Measurements from ENCODE around the gene MYO1G. TPM values are rescaled to one million over a fixed set of nuclear protein-coding genes. Genes with fewer than 3 reads are reported as not detected.

Gene MYO1G
- total and polyA plus RNA-seq, 10 of the 15 experiments (the other 5 are each of a cell fraction or from before 2014, with no cell fraction given): 1.8 to 232 (median 134) TPM

DNA sequence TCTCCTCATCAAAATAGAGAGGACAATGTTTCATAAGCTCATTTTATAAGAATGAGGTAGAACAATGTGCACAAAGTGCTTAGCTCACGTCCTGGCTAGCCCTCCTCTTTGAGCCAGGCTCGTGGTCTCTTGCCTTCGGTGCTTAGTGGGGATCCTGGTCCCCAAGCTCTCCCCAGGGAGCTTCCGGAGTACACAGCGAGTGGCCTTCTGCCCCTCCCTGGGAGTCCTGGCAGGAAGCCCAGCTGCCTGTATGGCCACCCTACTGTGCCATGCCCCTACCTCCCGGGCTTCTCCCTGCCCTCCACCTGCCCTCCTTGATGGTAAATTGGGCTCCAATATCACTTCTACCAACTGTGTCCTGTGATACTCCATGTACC is 868 bp downstream of the MYO1G start:
- Histone ChIP-seq H3K36me3 (ENCODE audit: control insufficient read depth in 2 of 2, insufficient read depth in 2 of 2, low read length in 1 of 2) (peaks cover 36 to 37% of the 10 kb centered on the region in 2 experiments), H3K79me2 (ENCODE audit: control insufficient read depth, insufficient read depth, low read length) (peaks cover 74% of the 10 kb centered on the region), H3K4me1 (ENCODE audit: control insufficient read depth, insufficient read depth, low read length) (peaks cover 57% of the 10 kb centered on the region), H3K9ac (ENCODE audit: control insufficient read depth, insufficient read depth, low read length) (peak overlapping the region; percentile 98), H3K9me3 (replicated peaks; ENCODE audit: control insufficient read depth, insufficient read depth, low read length) (no peaks in the 10 kb centered on the region), H3K4me3 (peak overlapping the region; percentile 100), H3K4me2 (ENCODE audit: control insufficient read depth, insufficient read depth) (peak overlapping the region; percentile 99), H3K27me3 (replicated peaks in 1 of 2; ENCODE audit: control insufficient read depth in 2 of 2, insufficient read depth in 2 of 2, low read length in 1 of 2) (no peaks in the 10 kb centered on the region), H4K20me1 (ENCODE audit: control insufficient read depth, insufficient read depth) (peaks cover 19% of the 10 kb centered on the region), H2AFZ (ENCODE audit: control insufficient read depth, low read depth, low read length) (no peak overlapping the region), H3K27ac (ENCODE audit: control insufficient read depth, insufficient read depth) (peak overlapping the region; percentile 96)
- ChIA-PET CTCF (interaction anchor here (0.8 to 6.9 kb wide), 9 partner anchors 9 to 157 kb away, joined by 3 to 219 read pairs (median 5); partner anchors contain the start of gene TBRG4), SMC1A (ENCODE audit: uncharacterized antibody, unreplicated experiment) (interaction anchor here (0.5 to 16.7 kb wide), 13 partner anchors 11 to 158 kb away, joined by 3 to 303 read pairs (median 4); partner anchors contain the start of genes CCM2 and TBRG4), RAD21 (ENCODE audit: unreplicated experiment) (interaction anchor here (0.7 to 14.6 kb wide), 10 partner anchors 11 to 227 kb away, joined by 3 to 303 read pairs (median 4); partner anchors contain the start of genes CCM2 and TBRG4), POLR2A (interaction anchor here (0.9 to 16.1 kb wide), 7 partner anchors 22 to 160 kb away, joined by 3 to 280 read pairs (median 5); partner anchors contain the start of gene CCM2)
- intact Hi-C loops (cut with micrococcal nuclease; ENCODE audit: unreplicated experiment) (loop anchor here (2.0 to 5.0 kb wide), 3 partner anchors 17 to 91 kb away; partner anchors contain the start of gene PURB), in situ Hi-C loops (cut with MboI) (loop anchor here (10.0 kb wide), 1 partner anchor 157 kb away; no protein-coding TSS in a partner anchor)
- DNase-seq (ENCODE audit: low read depth, low spot score) (no peak), FAIRE-seq (peak; percentile 18), ATAC-seq (peak; percentile 3)
- TF ChIP-seq WRNIP1 (IDR thresholded peaks at IDR 0.05; ENCODE audit: borderline replicate concordance, low read depth, low read length) (0 out of 2 replicates have a peak, but pooled peaks have one; percentile 49), NR2F1 (conservative IDR thresholded peaks at IDR 0.05) (no peak), CREM (IDR thresholded peaks at IDR 0.05; ENCODE audit: low read depth) (no peak), POLR2A (IDR thresholded peaks at IDR 0.05; ENCODE audit: low read depth, low read length) (0 out of 2 replicates have a peak, but pooled peaks have one; percentile 20)
- TF ChIP-seq, protein P1, sequence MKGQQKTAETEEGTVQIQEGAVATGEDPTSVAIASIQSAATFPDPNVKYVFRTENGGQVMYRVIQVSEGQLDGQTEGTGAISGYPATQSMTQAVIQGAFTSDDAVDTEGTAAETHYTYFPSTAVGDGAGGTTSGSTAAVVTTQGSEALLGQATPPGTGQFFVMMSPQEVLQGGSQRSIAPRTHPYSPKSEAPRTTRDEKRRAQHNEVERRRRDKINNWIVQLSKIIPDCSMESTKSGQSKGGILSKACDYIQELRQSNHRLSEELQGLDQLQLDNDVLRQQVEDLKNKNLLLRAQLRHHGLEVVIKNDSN (IDR thresholded peaks at IDR 0.05; ENCODE audit: borderline replicate concordance, extremely low read length, insufficient read depth, low read depth, low read length): no peak
- under 1% methylated on average over 6 of the region's 6 CpGs for WGBS (ENCODE audit: insufficient coverage, insufficient replicate concordance, low lambda C conversion rate, missing lambda C conversion rate)
- BruUV-seq (replicated peaks): no TSS peak

Data from GM12878 (cell line).